HepG2 (cell line): Measurements from ENCODE around the gene COL8A1. TPM values are rescaled to one million over a fixed set of nuclear protein-coding genes. Genes with fewer than 3 reads are reported as not detected.
A peak's percentile ranks its signal among the peaks of the same experiment; 100 is the strongest.

Experiments used
- DMAP1 ChIP-seq: IDR thresholded peaks from 2 replicates; pipeline ENCODE4 v1.6.1; 2016
- EED ChIP-seq: sonication (generic); formaldehyde crosslinking; IDR thresholded peaks from 2 replicates; pipeline ENCODE4 v1.5.0; 2020; ENCODE audit warnings: mild to moderate bottlenecking, missing genetic modification reagents
- HDAC2 ChIP-seq: sonication (generic); formaldehyde crosslinking; IDR thresholded peaks from 2 replicates; pipeline ENCODE4 v1.4.0; 2020; ENCODE audit warnings: missing genetic modification reagents
- SATB2 ChIP-seq: sonication (generic); formaldehyde crosslinking; IDR thresholded peaks from 2 replicates; pipeline ENCODE4 v1.5.0; 2020; ENCODE audit warnings: missing genetic modification reagents
- SIX1 ChIP-seq: sonication (generic); formaldehyde crosslinking; IDR thresholded peaks from 2 replicates; pipeline ENCODE4 v1.4.0; 2020; ENCODE audit warnings: missing genetic modification reagents, borderline replicate concordance
- SP4 ChIP-seq: sonication (generic); formaldehyde crosslinking; IDR thresholded peaks from 2 replicates; pipeline ENCODE4 v1.8.1; 2023; ENCODE audit warnings: mild to moderate bottlenecking, missing genetic modification reagents
- SRSF4 ChIP-seq: fragments of 200-400 bp; formaldehyde crosslinking; IDR thresholded peaks from one replicate; pipeline ENCODE4 v1.6.1; 2018; ENCODE audit warnings: mild to moderate bottlenecking, low read depth, low read length, moderate library complexity; ENCODE audit not compliant: poor library complexity, severe bottlenecking
- THAP11 ChIP-seq: IDR thresholded peaks from 2 replicates; pipeline ENCODE4 v1.6.1; 2016; ENCODE audit warnings: missing biosample characterization, missing genetic modification reagents
- ZBTB21 ChIP-seq: sonication (generic); formaldehyde crosslinking; IDR thresholded peaks from 2 replicates; pipeline ENCODE4 v1.4.0; 2020; ENCODE audit warnings: missing genetic modification reagents
- ZC3H13 ChIP-seq: sonication (generic); formaldehyde crosslinking; IDR thresholded peaks from 2 replicates; pipeline ENCODE4 v1.8.1; 2023; ENCODE audit warnings: mild to moderate bottlenecking, missing genetic modification reagents, moderate library complexity
- ZFAT ChIP-seq: sonication (generic); formaldehyde crosslinking; conservative IDR thresholded peaks from 2 replicates; pipeline ENCODE4 v1.8.1; 2023; ENCODE audit warnings: missing genetic modification reagents, inconsistent platforms
- ZNF563 ChIP-seq: sonication (generic); formaldehyde crosslinking; IDR thresholded peaks from 2 replicates; pipeline ENCODE4 v1.8.0; 2022; ENCODE audit warnings: mild to moderate bottlenecking, moderate library complexity, missing genetic modification reagents
- ZNF589 ChIP-seq: sonication (generic); formaldehyde crosslinking; conservative IDR thresholded peaks from 2 replicates; pipeline ENCODE4 v1.8.0; 2022; ENCODE audit warnings: mild to moderate bottlenecking, moderate library complexity, missing genetic modification reagents
- ZNF598 ChIP-seq: sonication (generic); formaldehyde crosslinking; IDR thresholded peaks from 2 replicates; pipeline ENCODE4 v1.5.1; 2020; ENCODE audit warnings: mild to moderate bottlenecking, missing genetic modification reagents, borderline replicate concordance
- ZSCAN25 ChIP-seq: sonication (generic); formaldehyde crosslinking; IDR thresholded peaks from 2 replicates; pipeline ENCODE4 v1.8.0; 2022; ENCODE audit warnings: mild to moderate bottlenecking, missing genetic modification reagents
- polyA plus RNA-seq, 8 experiments: library from polyadenylated mRNA; depleted of rRNA in 3 of 8; stranded (reverse) in 7 of 8; unstranded in 1 of 8; fragments of >200 nt; fragmentation: Illumina TruSeq in 4 of 8; extraction: Trizol in 4 of 8; gene quantifications; 2 replicates each; pipeline versions ENCODE4 v1.2.1 to v1.2.3, GENCODE V29; 2011 to 2016; ENCODE audit warnings: low read depth in 4 of 8, missing spikeins in 1 of 8, mixed read lengths in 1 of 8; ENCODE audit not compliant: insufficient read depth in 1 of 8
- total RNA-seq, 5 experiments: library from RNA; depleted of rRNA; stranded (reverse); fragments of >200 nt; fragmentation: Illumina TruSeq; extraction: Trizol; gene quantifications; 2 replicates each; pipeline ENCODE4 v1.2.3, GENCODE V29; 2016; ENCODE audit warnings: low read depth in 1 of 5
- TF ChIP-seq, protein P1 (sequence below): IDR thresholded peaks from 2 replicates; pipeline ENCODE4 v1.6.1; 2018; ENCODE audit warnings: missing genetic modification reagents
- TF ChIP-seq, protein P2 (sequence below): sonication (generic); formaldehyde crosslinking; IDR thresholded peaks from 2 replicates; pipeline ENCODE4 v1.4.0; 2020; ENCODE audit warnings: missing genetic modification reagents
- TF ChIP-seq, protein P3 (sequence below): sonication (generic); formaldehyde crosslinking; IDR thresholded peaks from 2 replicates; pipeline ENCODE4 v1.4.0; 2020; ENCODE audit warnings: mild to moderate bottlenecking, missing genetic modification reagents
- TF ChIP-seq, protein P4 (sequence below): sonication (generic); formaldehyde crosslinking; IDR thresholded peaks from 2 replicates; pipeline ENCODE4 v1.5.1; 2020; ENCODE audit warnings: mild to moderate bottlenecking, moderate library complexity, missing genetic modification reagents

Gene COL8A1
- total and polyA plus RNA-seq, 2 of the 13 experiments (the other 11 are each of a cell fraction or from before 2014, with no cell fraction given): not detected

DNA sequence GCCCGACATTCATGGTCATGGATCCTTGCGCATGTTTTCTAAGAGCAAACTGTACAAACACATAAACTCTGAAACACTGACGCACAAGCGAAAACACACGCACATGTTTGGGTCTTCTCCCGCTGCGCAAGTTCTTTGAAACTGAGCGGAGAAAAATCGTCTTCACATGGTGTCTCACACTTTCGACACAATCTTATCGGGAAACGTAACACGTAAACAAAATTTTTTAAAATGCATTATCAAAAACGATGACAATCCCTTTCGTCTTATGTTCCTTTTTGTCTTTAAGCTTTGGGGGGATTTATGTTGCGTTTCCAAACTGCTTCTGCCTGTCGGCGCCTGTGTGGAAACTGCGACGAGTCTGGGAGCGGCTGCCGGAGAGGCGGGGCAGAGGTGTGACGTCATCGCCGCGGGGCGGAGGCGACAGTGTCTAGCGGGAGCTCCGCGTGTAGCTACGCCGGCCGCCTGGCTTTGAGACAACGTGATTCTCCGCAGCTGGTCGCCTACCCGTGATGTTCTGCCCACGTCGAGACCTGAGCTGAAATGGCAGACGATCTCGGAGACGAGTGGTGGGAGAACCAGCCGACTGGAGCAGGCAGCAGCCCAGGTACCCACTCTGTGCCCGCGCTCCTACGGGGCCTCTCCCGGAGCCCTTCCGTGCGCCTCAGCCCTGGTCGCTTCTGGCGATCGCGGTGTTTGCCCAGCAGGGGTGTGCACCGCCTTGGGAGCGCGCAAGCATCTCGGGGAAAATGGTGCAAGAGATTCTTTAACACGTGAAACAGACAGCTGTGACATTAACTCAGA is 179.2 kb downstream of the COL8A1 start, which contains the start of gene CMSS1 (continued):
- TF ChIP-seq ZC3H13 (CRISPR knock-in tag) (0 out of 2 replicates have a peak, but pooled peaks have one; percentile 63), SP4 (peak; percentile 89), SIX1 (CRISPR knock-in tag) (no peak), ZFAT (peak; percentile 100), SRSF4 (no peak), ZNF598 (CRISPR knock-in tag) (peak; percentile 92), DMAP1 (peak; percentile 96), ZBTB21 (peak; percentile 95), HDAC2 (peak; percentile 74; the same call in 1 of the 2 replicates), EED (CRISPR knock-in tag) (peak; percentile 62; the same call in 1 of the 2 replicates), SATB2 (0 out of 2 replicates have a peak, but pooled peaks have one; percentile 70), ZNF563 (peak; percentile 63; the same call in 1 of the 2 replicates), ZNF589 (no peak), THAP11 (CRISPR knock-in tag) (peak; percentile 87), ZSCAN25 (CRISPR knock-in tag) (peak; percentile 93)
- TF ChIP-seq, protein P1, sequence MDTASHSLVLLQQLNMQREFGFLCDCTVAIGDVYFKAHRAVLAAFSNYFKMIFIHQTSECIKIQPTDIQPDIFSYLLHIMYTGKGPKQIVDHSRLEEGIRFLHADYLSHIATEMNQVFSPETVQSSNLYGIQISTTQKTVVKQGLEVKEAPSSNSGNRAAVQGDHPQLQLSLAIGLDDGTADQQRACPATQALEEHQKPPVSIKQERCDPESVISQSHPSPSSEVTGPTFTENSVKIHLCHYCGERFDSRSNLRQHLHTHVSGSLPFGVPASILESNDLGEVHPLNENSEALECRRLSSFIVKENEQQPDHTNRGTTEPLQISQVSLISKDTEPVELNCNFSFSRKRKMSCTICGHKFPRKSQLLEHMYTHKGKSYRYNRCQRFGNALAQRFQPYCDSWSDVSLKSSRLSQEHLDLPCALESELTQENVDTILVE: peak; percentile 25; the same call in 1 of the 2 replicates
- TF ChIP-seq, protein P2, sequence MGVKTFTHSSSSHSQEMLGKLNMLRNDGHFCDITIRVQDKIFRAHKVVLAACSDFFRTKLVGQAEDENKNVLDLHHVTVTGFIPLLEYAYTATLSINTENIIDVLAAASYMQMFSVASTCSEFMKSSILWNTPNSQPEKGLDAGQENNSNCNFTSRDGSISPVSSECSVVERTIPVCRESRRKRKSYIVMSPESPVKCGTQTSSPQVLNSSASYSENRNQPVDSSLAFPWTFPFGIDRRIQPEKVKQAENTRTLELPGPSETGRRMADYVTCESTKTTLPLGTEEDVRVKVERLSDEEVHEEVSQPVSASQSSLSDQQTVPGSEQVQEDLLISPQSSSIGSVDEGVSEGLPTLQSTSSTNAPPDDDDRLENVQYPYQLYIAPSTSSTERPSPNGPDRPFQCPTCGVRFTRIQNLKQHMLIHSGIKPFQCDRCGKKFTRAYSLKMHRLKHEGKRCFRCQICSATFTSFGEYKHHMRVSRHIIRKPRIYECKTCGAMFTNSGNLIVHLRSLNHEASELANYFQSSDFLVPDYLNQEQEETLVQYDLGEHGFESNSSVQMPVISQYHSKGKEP: no peak
- TF ChIP-seq, protein P3, sequence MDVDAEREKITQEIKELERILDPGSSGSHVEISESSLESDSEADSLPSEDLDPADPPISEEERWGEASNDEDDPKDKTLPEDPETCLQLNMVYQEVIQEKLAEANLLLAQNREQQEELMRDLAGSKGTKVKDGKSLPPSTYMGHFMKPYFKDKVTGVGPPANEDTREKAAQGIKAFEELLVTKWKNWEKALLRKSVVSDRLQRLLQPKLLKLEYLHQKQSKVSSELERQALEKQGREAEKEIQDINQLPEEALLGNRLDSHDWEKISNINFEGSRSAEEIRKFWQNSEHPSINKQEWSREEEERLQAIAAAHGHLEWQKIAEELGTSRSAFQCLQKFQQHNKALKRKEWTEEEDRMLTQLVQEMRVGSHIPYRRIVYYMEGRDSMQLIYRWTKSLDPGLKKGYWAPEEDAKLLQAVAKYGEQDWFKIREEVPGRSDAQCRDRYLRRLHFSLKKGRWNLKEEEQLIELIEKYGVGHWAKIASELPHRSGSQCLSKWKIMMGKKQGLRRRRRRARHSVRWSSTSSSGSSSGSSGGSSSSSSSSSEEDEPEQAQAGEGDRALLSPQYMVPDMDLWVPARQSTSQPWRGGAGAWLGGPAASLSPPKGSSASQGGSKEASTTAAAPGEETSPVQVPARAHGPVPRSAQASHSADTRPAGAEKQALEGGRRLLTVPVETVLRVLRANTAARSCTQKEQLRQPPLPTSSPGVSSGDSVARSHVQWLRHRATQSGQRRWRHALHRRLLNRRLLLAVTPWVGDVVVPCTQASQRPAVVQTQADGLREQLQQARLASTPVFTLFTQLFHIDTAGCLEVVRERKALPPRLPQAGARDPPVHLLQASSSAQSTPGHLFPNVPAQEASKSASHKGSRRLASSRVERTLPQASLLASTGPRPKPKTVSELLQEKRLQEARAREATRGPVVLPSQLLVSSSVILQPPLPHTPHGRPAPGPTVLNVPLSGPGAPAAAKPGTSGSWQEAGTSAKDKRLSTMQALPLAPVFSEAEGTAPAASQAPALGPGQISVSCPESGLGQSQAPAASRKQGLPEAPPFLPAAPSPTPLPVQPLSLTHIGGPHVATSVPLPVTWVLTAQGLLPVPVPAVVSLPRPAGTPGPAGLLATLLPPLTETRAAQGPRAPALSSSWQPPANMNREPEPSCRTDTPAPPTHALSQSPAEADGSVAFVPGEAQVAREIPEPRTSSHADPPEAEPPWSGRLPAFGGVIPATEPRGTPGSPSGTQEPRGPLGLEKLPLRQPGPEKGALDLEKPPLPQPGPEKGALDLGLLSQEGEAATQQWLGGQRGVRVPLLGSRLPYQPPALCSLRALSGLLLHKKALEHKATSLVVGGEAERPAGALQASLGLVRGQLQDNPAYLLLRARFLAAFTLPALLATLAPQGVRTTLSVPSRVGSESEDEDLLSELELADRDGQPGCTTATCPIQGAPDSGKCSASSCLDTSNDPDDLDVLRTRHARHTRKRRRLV (CRISPR knock-in tag): no peak
- TF ChIP-seq, protein P4, sequence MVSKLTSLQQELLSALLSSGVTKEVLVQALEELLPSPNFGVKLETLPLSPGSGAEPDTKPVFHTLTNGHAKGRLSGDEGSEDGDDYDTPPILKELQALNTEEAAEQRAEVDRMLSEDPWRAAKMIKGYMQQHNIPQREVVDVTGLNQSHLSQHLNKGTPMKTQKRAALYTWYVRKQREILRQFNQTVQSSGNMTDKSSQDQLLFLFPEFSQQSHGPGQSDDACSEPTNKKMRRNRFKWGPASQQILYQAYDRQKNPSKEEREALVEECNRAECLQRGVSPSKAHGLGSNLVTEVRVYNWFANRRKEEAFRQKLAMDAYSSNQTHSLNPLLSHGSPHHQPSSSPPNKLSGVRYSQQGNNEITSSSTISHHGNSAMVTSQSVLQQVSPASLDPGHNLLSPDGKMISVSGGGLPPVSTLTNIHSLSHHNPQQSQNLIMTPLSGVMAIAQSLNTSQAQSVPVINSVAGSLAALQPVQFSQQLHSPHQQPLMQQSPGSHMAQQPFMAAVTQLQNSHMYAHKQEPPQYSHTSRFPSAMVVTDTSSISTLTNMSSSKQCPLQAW: peak; percentile 67
